Activated T-cell treated with anti-CD3 and anti-CD28 coated beads for 24 hours (primary cell): ENCODE data around the gene CEMIP2.
"Not testable (repeated sequence)": the region's sequence is repeated elsewhere in the genome, so short reads cannot be mapped to it uniquely, and the experiment has no call there.

Experiments
- DNase-seq: peaks from one replicate; pipeline ENCODE4 v3.0.0-alpha.2; 2020; ENCODE audit warnings: low read depth

The CEMIP2 gene, protein sequence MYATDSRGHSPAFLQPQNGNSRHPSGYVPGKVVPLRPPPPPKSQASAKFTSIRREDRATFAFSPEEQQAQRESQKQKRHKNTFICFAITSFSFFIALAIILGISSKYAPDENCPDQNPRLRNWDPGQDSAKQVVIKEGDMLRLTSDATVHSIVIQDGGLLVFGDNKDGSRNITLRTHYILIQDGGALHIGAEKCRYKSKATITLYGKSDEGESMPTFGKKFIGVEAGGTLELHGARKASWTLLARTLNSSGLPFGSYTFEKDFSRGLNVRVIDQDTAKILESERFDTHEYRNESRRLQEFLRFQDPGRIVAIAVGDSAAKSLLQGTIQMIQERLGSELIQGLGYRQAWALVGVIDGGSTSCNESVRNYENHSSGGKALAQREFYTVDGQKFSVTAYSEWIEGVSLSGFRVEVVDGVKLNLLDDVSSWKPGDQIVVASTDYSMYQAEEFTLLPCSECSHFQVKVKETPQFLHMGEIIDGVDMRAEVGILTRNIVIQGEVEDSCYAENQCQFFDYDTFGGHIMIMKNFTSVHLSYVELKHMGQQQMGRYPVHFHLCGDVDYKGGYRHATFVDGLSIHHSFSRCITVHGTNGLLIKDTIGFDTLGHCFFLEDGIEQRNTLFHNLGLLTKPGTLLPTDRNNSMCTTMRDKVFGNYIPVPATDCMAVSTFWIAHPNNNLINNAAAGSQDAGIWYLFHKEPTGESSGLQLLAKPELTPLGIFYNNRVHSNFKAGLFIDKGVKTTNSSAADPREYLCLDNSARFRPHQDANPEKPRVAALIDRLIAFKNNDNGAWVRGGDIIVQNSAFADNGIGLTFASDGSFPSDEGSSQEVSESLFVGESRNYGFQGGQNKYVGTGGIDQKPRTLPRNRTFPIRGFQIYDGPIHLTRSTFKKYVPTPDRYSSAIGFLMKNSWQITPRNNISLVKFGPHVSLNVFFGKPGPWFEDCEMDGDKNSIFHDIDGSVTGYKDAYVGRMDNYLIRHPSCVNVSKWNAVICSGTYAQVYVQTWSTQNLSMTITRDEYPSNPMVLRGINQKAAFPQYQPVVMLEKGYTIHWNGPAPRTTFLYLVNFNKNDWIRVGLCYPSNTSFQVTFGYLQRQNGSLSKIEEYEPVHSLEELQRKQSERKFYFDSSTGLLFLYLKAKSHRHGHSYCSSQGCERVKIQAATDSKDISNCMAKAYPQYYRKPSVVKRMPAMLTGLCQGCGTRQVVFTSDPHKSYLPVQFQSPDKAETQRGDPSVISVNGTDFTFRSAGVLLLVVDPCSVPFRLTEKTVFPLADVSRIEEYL (N-terminal part only)

GRCh38 chr9:71768388-71769174 is at the start of gene CEMIP2:
Gene CEMIP2, minus strand, starts transcription at chr9:71768513. Its CDS starts 18,140 bp downstream, at chr9:71750373.
- peak; percentile 82 for DNase-seq

- no peak for DNase-seq
These were observed 48.7 kb upstream of the CEMIP2 start for GRCh38 chr9:71816916-71817451.

DNA sequence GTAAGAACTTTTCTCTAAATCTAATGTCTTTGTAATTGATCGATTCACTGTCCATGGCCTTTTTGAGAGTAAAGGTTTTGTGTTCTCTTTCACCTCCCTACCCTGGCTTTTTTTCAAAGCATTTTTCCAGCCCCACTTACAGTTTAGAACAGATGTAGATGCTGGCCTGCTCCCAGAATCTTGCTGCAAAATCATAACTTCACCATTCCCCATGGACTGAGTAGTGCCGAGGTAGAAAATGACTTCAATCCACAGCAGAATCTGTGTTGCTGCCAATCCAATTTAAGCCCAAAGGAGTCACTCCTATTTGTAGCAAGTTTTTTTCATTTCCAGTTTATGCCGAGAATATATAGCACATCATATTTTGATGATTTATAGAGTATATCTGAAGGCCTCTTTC is 46.5 kb upstream of the CEMIP2 start:
- no peak for DNase-seq

DNA sequence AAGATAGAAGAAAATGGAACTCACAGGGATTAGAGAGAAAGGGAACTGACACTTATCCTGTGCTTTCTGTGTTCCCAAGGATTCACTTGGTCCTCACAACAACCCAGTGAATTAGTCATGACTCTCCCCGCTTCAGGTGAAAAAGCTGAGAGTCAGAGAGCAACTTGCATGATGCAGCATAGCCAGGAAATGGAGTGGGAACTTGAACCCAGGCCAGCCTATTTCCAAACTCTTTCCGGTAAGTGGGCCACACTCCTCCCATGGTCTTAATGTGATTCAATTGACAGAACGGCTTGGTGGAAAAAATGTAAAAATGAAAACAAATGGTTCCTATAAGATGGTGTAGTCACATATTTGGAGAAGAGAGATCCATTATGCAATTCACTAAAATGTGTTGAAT is 45.9 kb upstream of the CEMIP2 start:
- DNase-seq = no peak

GRCh38 chr9:71812385-71812784 is 44.1 kb upstream of the CEMIP2 start:
- DNase-seq = no peak

GRCh38 chr9:71808068-71808467 is 39.8 kb upstream of the CEMIP2 start:
- DNase-seq = no peak

GRCh38 chr9:71806901-71807307 is 38.6 kb upstream of the CEMIP2 start:
- DNase-seq = peak; percentile 44

DNA sequence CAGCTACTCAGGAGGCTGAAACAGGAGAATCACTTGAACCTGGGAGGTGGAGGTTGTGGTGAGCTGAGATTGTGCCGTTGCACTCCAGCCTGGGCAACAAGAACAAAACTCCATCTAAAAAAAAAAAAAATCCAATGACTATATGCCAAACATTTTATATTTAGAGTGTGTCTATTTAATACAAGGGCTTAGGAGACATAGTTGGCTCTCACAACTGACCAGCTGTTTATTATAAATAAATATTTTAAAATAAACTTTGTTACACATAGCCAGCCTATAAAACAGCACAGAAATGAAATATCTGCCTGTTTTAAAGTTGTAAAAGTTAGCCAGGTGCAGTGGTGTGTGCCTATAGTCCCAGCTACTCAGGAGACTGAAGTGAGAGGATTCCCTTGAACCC is 36.8 kb upstream of the CEMIP2 start:
- not testable (repeated sequence) for DNase-seq

GRCh38 chr9:71801826-71802225 is 33.5 kb upstream of the CEMIP2 start:
- no peak for DNase-seq

DNA sequence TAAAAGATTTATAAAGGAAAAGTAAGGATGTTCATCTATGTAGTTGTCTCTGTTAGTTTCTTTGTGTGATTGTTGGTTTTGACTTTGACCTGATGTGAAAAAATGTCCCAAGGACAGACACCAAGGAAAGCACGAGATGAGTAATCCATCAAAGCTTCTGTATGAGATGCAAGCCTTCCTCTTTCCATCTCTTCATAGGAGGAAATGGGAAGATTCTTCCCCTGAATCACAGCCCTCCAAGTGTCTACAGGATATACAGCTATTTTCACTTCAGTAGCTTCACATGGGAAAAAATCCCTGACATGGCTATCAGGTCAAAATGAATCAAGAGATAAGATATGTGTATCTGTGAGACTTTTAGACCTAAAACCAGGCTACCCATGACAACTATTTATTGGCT is 29.0 kb upstream of the CEMIP2 start:
- DNase-seq = no peak

DNA sequence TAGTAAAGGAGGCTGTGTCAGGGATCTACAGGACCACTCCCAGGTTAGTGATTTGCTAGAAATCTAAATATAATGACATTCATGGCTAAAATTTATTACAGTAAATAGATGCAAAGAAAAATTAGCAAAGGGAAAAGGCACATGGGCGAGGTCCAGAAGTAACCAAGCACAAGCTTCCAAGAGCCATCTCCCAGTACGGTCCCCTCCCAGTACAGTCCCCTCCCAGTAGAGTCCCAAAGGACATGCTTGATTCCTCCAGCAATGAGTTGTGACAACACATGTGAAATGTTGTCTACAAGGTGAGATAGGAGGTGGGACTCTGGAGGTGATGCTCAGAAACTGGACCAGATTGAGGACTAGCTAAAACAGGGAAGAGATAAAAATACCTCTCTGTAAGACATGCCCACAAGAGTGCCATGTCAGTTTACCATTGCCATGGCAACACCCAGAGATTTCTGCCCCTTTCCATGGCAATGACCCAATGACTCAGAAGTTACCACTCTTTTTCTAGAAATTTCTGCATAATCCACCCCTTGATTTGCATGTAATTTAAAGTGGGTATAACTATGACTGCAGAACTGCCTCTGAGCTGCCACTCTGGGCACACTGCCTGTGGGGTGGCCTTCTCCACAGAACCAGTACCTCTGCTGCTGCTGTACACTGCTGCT is 27.9 kb upstream of the CEMIP2 start:
- no peak for DNase-seq

- DNase-seq = no peak
These were observed 26.9 kb upstream of the CEMIP2 start for GRCh38 chr9:71795097-71795813.

DNA sequence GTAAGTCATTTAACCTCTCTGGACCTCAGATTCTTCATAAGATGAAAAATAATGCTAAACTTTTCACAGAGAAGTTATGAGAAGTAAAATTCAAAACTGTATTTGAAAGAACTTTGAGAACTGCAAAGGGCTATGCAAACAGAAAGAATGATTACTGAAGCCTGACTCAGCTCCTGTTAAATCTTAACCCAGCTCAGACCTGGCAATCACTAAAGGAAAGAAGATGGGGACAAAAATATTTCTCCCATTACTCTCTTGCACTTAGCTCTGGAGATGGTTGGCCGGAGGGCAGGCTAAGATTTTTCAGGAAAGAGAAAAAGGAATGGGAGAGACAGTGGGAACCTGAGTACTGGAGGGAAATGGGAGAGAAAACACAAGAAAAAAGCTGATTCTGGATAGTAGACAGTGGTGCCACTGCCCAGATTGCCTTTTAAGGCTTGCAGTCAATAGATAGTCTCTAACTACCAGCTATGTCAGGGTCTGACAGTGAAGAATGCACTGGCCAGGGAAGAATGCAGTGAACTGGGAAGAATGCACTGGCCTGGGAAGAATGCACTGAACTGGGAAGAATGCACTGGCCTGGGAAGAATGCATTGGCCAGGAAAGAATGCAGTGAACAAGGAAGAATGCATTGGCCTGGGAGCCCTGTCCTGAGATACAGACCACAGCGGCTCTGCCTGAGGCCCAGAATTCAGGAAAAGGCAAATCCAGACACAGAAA is 25.2 kb upstream of the CEMIP2 start:
- DNase-seq = no peak

- DNase-seq = no peak
These were observed 23.6 kb upstream of the CEMIP2 start for GRCh38 chr9:71791875-71792274.

- DNase-seq = no peak
These were observed 22.0 kb upstream of the CEMIP2 start for GRCh38 chr9:71790296-71790695.

DNA sequence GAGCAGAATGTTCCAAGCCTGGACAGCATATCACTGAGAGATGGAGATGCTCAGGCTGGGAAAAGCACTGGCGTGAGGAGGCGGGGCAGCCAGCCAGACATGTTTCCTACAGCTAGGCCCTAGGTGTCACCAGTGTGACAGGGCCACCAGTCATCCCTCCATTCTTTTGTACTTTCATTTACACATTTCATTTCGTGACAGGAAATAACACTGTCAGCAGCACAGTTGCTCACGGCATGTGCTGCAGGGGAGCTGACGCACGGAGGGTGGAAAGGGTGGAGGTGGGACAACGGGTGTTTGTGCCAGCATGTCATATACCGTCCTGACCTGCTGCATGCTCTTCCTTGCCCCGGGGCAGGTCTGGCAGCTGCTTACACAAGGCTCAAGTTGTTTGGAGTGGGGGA is 14.8 kb upstream of the CEMIP2 start:
- peak; percentile 81 for DNase-seq

DNA sequence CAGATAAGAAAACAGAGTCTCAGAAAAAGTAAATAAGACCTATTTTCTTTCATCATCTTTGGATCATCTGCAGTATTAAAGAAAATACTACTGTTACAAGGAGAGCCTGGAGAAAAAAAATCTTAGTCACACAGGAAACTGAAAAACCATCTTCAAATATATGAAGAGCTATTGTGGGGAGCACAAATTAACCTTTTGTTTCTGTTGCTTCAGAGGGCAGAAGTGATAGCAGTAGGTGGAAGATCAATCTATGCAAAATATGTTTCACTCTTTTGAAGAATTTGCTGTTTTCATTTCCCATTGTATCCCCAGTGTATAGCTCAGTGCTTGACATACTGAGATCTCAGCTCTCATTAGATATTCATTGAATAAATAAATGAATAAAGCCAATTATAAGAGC is 13.1 kb upstream of the CEMIP2 start:
- no peak for DNase-seq

DNA sequence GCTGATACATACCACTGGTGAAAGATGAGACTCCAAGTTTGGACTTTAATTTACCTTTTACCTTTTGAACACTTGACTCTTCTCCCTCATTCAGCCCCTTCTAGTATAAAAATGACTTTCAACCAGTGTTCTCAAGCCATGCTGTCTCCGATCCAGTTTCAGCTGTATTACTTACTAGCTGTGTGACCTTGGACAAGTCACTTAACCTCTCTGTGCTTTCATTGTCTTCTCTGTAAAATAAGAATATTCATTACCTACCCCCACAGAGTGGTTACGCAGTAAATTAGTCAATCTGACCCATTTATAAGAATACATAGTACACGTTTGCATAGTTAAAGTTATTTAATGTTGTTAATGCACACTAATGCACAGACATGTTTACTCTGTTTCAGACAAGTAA is 12.6 kb upstream of the CEMIP2 start:
- DNase-seq = no peak

GRCh38 chr9:71778085-71778484 is 9.8 kb upstream of the CEMIP2 start:
- no peak for DNase-seq
